OCI-LY1 (cell line): ENCODE data around the gene IL1RN.
A peak's percentile ranks its signal among the peaks of the same experiment; 100 is the strongest.

Experiments used
- EZH2 ChIP-seq: fragments of 200-600 bp; sonication (generic), shearing (Covaris generic); IDR thresholded peaks from 2 replicates; pipeline ENCODE4 v1.8.0; 2017; ENCODE audit warnings: borderline replicate concordance, mixed run types, mild to moderate bottlenecking, antibody characterized with exemption, low read length, moderate library complexity, mixed read lengths
- TF ChIP-seq, protein P1 (sequence below): fragments of 200-600 bp; sonication (generic), shearing (Covaris generic); IDR thresholded peaks from 2 replicates; pipeline ENCODE4 v1.5.1; 2017; ENCODE audit warnings: mild to moderate bottlenecking, antibody characterized with exemption, low read length, moderate library complexity, mixed read lengths

GRCh38 chr2:113173542-113174375, 46.4 kb downstream of the IL1RN start, which contains the start of gene PSD4:
- TF ChIP-seq EZH2: no peak
- TF ChIP-seq, protein P1, sequence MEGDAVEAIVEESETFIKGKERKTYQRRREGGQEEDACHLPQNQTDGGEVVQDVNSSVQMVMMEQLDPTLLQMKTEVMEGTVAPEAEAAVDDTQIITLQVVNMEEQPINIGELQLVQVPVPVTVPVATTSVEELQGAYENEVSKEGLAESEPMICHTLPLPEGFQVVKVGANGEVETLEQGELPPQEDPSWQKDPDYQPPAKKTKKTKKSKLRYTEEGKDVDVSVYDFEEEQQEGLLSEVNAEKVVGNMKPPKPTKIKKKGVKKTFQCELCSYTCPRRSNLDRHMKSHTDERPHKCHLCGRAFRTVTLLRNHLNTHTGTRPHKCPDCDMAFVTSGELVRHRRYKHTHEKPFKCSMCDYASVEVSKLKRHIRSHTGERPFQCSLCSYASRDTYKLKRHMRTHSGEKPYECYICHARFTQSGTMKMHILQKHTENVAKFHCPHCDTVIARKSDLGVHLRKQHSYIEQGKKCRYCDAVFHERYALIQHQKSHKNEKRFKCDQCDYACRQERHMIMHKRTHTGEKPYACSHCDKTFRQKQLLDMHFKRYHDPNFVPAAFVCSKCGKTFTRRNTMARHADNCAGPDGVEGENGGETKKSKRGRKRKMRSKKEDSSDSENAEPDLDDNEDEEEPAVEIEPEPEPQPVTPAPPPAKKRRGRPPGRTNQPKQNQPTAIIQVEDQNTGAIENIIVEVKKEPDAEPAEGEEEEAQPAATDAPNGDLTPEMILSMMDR: peak; percentile 17; the same call in 1 of the 2 replicates
